Measurements from ENCODE around the gene ZNF26. TPM values are rescaled to one million over a fixed set of nuclear protein-coding genes. Genes with fewer than 3 reads are reported as not detected.

The ZNF26 gene
- total RNA-seq, 3 donors from 2014 or later = 8.1 to 13.4 (median 8.3) TPM

- H3K9me3 ChIP-seq = peaks cover 98% of the 10 kb centered on the region
- H3K4me3 ChIP-seq = no peak overlapping the region
- ATAC-seq = no peak
- TF ChIP-seq, protein P1, sequence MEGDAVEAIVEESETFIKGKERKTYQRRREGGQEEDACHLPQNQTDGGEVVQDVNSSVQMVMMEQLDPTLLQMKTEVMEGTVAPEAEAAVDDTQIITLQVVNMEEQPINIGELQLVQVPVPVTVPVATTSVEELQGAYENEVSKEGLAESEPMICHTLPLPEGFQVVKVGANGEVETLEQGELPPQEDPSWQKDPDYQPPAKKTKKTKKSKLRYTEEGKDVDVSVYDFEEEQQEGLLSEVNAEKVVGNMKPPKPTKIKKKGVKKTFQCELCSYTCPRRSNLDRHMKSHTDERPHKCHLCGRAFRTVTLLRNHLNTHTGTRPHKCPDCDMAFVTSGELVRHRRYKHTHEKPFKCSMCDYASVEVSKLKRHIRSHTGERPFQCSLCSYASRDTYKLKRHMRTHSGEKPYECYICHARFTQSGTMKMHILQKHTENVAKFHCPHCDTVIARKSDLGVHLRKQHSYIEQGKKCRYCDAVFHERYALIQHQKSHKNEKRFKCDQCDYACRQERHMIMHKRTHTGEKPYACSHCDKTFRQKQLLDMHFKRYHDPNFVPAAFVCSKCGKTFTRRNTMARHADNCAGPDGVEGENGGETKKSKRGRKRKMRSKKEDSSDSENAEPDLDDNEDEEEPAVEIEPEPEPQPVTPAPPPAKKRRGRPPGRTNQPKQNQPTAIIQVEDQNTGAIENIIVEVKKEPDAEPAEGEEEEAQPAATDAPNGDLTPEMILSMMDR (IDR thresholded peaks at IDR 0.05) = no peak
- no peaks in the 10 kb centered on the region for H3K4me1 ChIP-seq (ENCODE audit: low read depth)
- DNase-seq = no peak
- no peaks in the 10 kb centered on the region for H3K36me3 ChIP-seq (ENCODE audit: low read depth)
- intact Hi-C loops (cut with DNase I, micrococcal nuclease) = no loop called here
Measured at GRCh38 chr12:133063556-133063955, 77.4 kb downstream of the ZNF26 start.

- H3K36me3 ChIP-seq (ENCODE audit: low read depth) = no peaks in the 10 kb centered on the region
- intact Hi-C loops (cut with DNase I, micrococcal nuclease) = no loop called here
- TF ChIP-seq, protein P1 (IDR thresholded peaks at IDR 0.05) = no peak
- DNase-seq (no peak), ATAC-seq (no peak)
- H3K9me3 ChIP-seq = peaks cover 97% of the 10 kb centered on the region
- H3K4me3 ChIP-seq = no peak overlapping the region
- no peaks in the 10 kb centered on the region for H3K4me1 ChIP-seq (ENCODE audit: low read depth)
Measured at GRCh38 chr12:133073836-133074235, 87.7 kb downstream of the ZNF26 start.

Other genes starting within 250 kb of the ZNF26 start
- 10 to 100 TPM; 48.3 to 60.7 (median 52.5) TPM for gene ANKLE2, start 224.5 kb upstream of the ZNF26 start, total RNA-seq
- gene GOLGA3, start 157.5 kb upstream of the ZNF26 start, total RNA-seq = 10 to 100 TPM; 71.6 to 91.0 (median 89.6) TPM
- gene CHFR, start 98.8 kb upstream of the ZNF26 start, total RNA-seq = 10 to 100 TPM; 50.6 to 65.9 (median 50.7) TPM
- 10 to 100 TPM in 1 of 3 donors, 1 to 10 TPM in 2; 7.9 to 19.0 (median 8.0) TPM for gene ZNF605, start 30.1 kb upstream of the ZNF26 start, total RNA-seq
- 10 to 100 TPM; 14.1 to 35.2 (median 21.3) TPM for gene ZNF84, start 51.1 kb downstream of the ZNF26 start, total RNA-seq
- 10 to 100 TPM; 10.7 to 14.1 (median 12.2) TPM for gene ZNF140, start 94.6 kb downstream of the ZNF26 start, total RNA-seq
- gene ZNF891, start 143.9 kb downstream of the ZNF26 start, total RNA-seq = 1 to 10 TPM; 1.4 to 4.3 (median 2.3) TPM
- 10 to 100 TPM in 1 of 3 donors, 1 to 10 TPM in 2; 5.4 to 13.8 (median 6.1) TPM for gene ZNF10, start 144.3 kb downstream of the ZNF26 start, total RNA-seq
- 10 to 100 TPM; 13.8 to 19.6 (median 19.4) TPM for gene ZNF268, start 195.1 kb downstream of the ZNF26 start, total RNA-seq
- not detected for gene ANHX, start 249.5 kb downstream of the ZNF26 start, total RNA-seq

All from mucosa of descending colon (tissue), 3 donors.